GM18867 (cell line): ENCODE measurements around the gene RALGPS1.

Experiments
- ATAC-seq: cut with Tn5 transposase; IDR thresholded peaks from one replicate; pipeline ENCODE4 v1.9.1; 2021; ENCODE audit warnings: mild to moderate bottlenecking, moderate library complexity; ENCODE audit not compliant: unreplicated experiment

RALGPS1 gene

DNA sequence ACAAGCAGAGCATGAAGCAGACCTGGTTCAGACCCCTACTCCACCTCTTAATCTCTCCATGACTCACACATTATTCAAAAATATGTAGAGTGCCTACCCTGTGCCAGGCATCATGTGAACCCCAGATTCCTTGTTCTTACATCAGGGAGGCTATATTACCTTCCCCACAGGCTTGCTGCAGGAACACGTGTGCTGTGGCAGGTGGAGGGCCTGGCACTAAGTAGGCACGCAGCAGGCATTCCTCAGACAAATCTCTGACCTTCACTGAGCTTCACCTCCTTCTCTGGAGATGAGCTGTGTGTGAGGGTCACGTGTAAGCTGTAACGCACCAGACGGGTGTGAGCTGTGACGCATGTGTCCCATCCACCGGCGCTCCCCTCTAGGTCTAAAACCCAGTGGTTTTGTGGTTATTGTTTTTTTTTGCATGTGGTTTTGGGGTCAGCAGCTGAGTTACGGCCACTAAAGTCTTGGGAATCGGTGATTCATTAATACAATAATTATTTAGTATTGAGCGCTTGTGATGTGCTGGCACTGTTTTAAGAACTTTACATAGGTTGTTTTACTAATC is 177.5 kb downstream of the RALGPS1 start:
- no peak for ATAC-seq

DNA sequence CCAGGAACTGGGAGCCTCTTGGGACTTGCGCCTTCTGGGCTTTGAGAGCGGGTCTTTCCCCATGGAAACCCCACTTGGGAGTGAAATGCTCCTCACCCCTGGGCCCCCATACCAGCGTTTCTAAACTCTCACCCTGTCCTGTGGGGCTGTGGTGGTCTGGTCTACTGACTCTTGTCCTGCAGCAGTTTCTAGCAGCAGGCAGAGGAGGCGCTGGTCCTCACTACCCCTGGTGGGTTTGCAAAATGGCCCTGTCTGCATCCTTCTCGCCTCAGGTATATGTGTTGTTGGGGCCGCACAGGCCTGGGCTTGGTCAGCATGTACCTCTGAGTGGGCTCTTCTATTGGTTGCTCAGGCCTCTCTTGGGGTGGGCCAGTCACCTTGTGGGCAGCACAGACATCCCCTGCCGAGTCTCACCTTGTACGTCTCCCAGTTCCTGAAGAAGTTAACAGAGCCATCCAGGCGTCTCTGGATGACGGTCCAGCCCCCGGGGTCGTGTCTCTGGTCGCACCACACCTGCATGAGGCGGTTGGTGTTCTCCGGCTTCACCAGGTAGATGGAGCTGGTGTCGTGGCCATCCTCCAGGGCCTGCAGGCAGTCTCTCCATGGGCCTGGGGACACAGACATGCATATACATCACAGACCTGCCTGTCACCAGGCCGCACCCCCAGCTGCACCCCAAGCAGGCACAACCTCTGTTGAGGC is 178.9 kb downstream of the RALGPS1 start:
- no peak for ATAC-seq

DNA sequence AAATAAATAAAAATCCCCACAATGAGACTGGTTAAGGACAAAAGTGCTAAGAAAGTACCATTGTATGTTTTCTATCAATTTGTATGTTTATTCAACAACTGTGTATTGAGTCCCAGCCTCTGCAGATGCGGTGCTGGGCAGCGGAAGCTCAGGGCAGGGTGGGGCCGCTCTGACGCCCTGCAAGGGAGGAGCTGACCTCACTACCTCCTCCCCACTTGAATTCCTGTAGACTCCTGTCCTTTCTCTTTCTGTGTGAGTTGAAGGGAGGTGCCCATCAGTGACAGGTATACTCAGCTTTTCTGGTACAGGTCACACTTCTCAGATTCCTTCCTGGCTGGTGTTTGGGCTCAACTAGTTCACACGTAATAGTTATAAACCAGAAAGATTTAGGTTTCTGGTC is 180.8 kb downstream of the RALGPS1 start:
- no peak for ATAC-seq

GRCh38 chr9:127096208-127096607 is 181.6 kb downstream of the RALGPS1 start:
- ATAC-seq = no peak

DNA sequence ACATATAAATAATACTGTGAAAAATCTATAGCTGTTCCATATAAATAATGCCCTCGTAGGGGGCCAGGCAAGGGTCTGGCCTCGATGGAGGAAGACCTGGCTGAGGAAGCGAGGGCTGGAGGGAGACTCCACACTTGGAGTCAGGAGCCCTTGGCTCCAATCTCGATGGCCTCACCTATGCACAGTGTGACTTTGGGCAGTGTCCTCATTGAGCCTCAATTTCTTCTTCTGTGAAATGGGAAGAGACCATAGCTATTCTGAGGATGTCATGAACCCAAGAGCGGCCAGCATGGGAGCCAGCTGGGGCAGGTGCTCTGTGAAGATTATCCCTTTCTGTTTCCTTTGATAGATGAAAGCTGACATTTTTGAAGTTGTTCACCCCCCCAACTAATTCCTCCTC is 183.1 kb downstream of the RALGPS1 start:
- no peak for ATAC-seq

DNA sequence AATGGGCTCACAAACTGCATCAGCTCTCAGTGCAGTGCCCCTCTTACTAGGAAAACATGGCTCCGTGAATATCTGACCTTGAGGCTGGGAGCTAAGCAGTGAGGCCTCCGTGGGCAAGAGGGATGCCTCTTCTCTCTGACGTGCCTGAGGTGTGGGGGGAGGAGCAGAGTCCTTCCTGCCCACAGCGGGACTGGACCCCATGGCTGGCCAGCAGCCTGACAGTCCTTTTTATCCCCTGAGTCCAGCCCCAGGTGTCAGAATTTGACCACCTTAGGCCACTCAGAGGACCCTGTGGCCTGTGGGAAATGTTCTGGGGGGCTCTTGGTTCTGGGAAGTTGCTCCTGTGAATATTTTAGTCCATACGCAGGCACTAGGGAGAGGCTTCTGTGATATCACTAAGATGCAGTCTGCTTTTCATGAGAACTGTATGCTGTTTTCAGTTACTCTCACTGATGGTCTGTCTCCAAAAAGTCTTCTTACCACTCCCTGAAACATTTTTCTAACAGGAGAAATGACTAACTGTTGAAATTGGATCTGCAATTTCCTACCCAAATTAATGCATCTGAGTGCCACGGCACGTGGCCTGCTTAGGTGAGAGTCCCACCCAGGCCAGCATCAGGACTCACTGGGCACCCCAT is 184.5 kb downstream of the RALGPS1 start:
- no peak for ATAC-seq

DNA sequence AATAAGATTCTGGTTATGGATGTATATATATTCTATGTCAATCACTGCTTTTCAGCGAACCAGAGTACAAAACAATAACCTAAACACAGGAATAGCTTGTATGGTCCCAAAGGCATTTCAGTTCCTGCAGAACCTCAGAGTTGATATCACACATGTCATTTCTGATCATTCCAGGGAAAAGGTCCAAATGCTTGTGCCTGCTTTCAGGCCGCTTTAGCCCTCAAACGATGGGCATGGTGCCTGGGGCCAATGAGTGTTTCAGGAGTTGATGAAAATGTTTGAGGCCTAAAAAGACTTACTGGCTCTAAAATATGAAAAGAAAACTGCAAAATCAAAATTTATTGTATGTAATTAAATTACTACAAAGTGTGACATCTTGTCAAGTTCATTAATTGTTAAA is 185.1 kb downstream of the RALGPS1 start:
- no peak for ATAC-seq

- ATAC-seq = no peak
Measured at GRCh38 chr9:127102176-127102575, 187.6 kb downstream of the RALGPS1 start.

GRCh38 chr9:127102788-127103187 is 188.2 kb downstream of the RALGPS1 start:
- no peak for ATAC-seq

GRCh38 chr9:127104581-127105311 is 190.2 kb downstream of the RALGPS1 start:
- ATAC-seq = no peak

DNA sequence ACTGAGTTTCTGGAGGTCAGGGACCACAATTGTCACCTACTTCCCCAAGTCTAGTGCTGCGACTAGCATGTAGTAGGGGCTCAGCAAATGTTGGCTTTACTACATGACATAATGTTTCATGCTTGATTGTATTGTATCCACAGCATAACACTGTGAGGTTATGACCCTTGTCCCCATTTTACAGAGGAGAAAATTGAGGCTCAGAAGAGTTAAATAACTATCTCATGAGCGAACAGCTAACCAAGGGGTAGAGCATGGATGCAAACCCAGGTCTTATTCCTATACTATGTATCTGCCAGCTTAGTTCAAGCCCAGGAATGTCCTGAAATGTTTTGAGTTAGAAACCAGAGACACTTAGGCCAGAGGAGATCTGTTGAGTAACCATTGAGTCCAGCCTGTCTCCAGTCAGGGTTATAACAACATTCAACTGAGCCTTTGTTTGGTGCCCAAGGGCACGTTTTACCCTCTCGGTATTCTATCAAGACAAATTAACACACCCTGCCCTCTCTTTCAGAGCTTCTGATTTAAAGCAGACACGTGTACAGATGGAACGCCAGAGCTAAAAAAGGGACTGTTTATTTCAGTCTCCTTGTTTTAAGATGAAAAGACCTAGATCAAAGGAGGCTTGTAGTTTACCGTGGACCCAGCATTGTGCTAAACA is 191.4 kb downstream of the RALGPS1 start:
- ATAC-seq = no peak

DNA sequence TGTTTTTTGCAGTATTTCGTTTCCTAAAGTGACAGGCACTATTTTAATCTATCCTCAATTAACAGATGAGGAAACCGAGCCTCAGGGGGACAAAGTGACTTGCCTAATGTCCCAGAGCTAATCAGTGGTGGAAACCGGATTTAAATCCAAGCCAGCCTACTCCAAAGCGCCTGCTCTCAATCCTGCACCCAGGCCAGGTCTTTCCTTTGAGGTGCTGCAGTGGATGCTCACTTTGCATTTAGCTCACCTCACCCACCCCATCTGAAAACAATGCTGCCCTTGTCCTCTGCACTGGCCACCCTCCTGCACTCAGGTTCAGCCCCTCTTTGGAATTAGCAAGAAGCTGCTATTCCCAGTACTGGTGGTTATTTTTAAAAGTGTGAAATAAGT is 191.9 kb downstream of the RALGPS1 start:
- no peak for ATAC-seq

GRCh38 chr9:127107171-127107928 is 192.8 kb downstream of the RALGPS1 start:
- ATAC-seq = no peak

DNA sequence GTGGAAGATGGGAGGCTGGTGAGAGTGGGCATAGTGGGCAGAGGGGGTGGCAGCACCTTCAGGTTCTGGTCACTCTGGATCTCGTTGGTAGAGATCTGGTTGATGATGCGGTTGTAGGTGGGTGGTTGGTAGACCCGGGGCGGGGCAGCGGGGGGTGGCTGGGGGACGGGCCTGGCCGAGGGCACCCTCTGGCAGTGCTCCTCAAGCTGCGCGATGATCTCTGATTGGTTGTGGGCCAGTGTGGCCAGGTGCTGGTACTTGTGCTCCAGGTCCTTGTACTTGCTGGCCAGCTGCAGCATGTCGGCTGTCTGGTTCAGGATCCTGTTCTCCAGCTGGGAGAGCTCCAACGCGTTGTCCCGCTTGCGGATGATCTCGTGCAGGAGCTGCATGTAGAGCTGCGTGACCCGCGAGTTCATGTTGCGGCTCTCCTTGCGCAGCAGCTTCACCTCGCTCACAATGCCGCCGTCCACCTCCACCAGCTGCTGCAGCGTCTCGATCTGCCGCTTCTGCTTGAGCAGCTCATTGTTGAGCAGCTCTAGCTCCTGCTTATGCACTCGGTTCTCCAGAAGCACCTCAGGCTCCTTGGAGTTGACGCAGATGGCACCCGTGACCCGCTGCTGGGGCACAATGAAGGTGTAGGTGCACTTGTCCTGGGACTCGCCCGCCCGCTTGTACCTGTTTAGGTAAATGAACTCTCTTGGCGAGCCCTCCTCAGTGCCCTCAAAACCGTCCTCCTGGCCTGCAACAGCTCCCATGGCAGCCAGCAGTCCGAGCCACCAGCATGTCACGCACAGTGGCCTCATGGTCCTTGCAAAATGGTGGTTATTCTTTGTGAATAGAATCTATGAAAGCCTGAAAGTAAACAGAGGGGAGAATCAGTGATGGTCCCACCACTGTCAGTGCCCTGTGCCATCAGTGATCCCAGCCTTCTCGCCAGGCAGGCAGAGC is 193.6 kb downstream of the RALGPS1 start:
- ATAC-seq = no peak

- ATAC-seq = no peak
Measured at GRCh38 chr9:127109212-127109711, 194.7 kb downstream of the RALGPS1 start.

DNA sequence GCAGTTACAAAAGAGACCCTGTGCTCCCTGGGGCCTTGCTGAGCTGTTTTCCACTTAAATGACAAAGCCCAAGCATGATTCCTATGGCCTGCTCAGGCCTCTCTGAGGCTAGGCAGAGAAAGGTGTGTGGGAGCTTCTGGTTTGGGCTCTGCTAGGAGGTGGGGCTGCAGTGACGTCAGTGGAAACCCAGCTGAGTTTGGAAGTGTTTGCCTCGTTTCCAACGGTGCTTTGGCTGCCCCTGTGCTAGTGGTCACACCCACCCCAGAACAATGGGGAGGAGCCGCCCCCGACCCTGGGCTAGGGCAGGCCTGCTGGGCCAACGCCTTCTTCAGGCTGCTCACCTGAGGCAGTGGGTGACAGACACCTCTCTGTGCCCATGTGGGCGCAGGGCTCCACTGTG is 197.5 kb downstream of the RALGPS1 start:
- no peak for ATAC-seq

GRCh38 chr9:127112735-127113161 is 198.2 kb downstream of the RALGPS1 start:
- ATAC-seq = no peak

DNA sequence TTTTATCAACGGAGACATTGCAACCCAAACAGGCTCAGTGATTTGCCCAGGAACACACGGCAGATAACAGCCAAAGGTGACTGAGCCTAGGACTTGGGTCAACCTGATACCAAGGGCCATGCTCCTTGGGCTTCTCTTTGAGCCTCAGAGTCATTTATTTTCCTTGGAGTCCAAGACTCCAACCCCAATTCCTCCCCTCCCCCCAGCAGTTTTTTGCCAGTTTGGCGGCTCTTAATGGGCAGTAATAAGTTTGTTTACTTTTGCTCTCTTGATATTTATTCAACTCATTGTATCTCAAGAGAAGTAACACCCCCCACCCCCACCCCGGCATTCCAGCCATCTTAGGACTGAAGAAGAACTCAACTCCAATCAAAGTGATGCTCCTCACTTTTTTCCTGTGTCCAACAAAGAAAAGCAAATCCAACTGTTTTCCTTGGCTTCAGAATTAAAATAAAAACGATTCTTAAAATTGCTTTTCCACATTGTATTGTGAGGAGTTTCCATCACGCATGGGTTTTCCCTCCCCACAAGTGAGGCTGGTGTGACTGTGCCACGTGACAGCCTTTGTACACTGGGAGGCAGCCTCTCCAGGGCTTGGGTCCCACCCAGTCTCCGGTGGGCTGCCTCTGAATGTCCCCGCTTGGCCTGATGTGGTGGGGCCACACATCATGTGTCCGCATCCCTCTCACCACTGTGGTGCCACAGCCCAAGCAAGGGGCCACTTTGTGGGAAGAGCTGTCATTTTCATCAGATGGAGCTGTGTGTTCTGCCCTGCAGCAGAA is 198.8 kb downstream of the RALGPS1 start:
- ATAC-seq = no peak
